Kidney tubule cell (primary cell): ENCODE data around the gene COQ10A.
A peak's percentile ranks its signal among the peaks of the same experiment; 100 is the strongest.
"Not testable (repeated sequence)": the region's sequence is repeated elsewhere in the genome, so short reads cannot be mapped to it uniquely, and the experiment has no call there.

Experiments used
- DNase-seq: peaks from one replicate; pipeline ENCODE4 v3.0.0-alpha.2; 2018; ENCODE audit warnings: low spot score

The COQ10A gene

GRCh38 chr12:56280849-56281248, 14.1 kb downstream of the COQ10A start:
- no peak for DNase-seq

- no peak for DNase-seq
Observed at GRCh38 chr12:56282030-56282429, 15.3 kb downstream of the COQ10A start.

GRCh38 chr12:56282579-56282978, 15.8 kb downstream of the COQ10A start:
- no peak for DNase-seq

- DNase-seq = not testable (repeated sequence)
Observed at GRCh38 chr12:56284263-56284662, 17.5 kb downstream of the COQ10A start.

GRCh38 chr12:56286044-56286830, 19.5 kb downstream of the COQ10A start:
- no peak for DNase-seq

GRCh38 chr12:56288705-56289387, 22.1 kb downstream of the COQ10A start:
- DNase-seq = no peak

- no peak for DNase-seq
Observed at GRCh38 chr12:56293795-56294194, 27.1 kb downstream of the COQ10A start.

GRCh38 chr12:56296295-56296694, 29.6 kb downstream of the COQ10A start:
- no peak for DNase-seq

- peak; percentile 3 for DNase-seq
Observed at GRCh38 chr12:56297400-56297799, 30.7 kb downstream of the COQ10A start.

- DNase-seq = no peak
Observed at GRCh38 chr12:56298828-56299227, 32.1 kb downstream of the COQ10A start.

- DNase-seq = peak; percentile 51
Observed at GRCh38 chr12:56299308-56299852, 32.6 kb downstream of the COQ10A start.

GRCh38 chr12:56299853-56300643, 33.3 kb downstream of the COQ10A start, which contains the start of gene CS:
TSS of gene CS (minus strand) at chr12:56300330. CDS start at chr12:56300201, 129 bp downstream.
- DNase-seq = peak; percentile 98

- no peak for DNase-seq
Observed at GRCh38 chr12:56300644-56301464, 34.1 kb downstream of the COQ10A start.

GRCh38 chr12:56304276-56304675, 37.5 kb downstream of the COQ10A start:
- no peak for DNase-seq

- no peak for DNase-seq
Observed at GRCh38 chr12:56304872-56305590, 38.3 kb downstream of the COQ10A start.

- DNase-seq = no peak
Observed at GRCh38 chr12:56307221-56307965, 40.7 kb downstream of the COQ10A start.

- DNase-seq = no peak
Observed at GRCh38 chr12:56308714-56309113, 42.0 kb downstream of the COQ10A start.

GRCh38 chr12:56311003-56311402, 44.3 kb downstream of the COQ10A start:
- DNase-seq = no peak

GRCh38 chr12:56315249-56315621, 48.5 kb downstream of the COQ10A start:
- peak; percentile 31 for DNase-seq
